Caco-2 (cell line): ENCODE results near the gene ZNF215. TPM values are rescaled to one million over a fixed set of nuclear protein-coding genes. Genes with fewer than 3 reads are reported as not detected.
A peak's percentile ranks its signal among the peaks of the same experiment; 100 is the strongest.

Experiments
- BruUV-seq: library from RNA; stranded (reverse); fragments of 400-500 nt; replicated peaks from 2 replicates; lab custom pipeline; 2021; lab: Mats Ljungman, UMichigan
- CTCF ChIA-PET: fragments of 300-600 bp; sonication (Branson Sonifier 250); formaldehyde crosslinking; loops from one replicate; lab custom pipeline; 2022; ENCODE audit warnings: antibody characterized with exemption; lab: Charles Lee
- POLR2A ChIA-PET: fragments of 300-600 bp; sonication (Branson Sonifier 250); formaldehyde crosslinking; loops from one replicate; lab custom pipeline; 2022; ENCODE audit warnings: antibody characterized with exemption; lab: Charles Lee
- DNase-seq, 2 experiments: peaks; one replicate each; pipeline versions ENCODE4 v3.0.0 to v3.0.0-alpha.2; 2020 to 2022
- H3K27me3 ChIP-seq: replicated peaks from 2 replicates; pipeline ENCODE4 v1.6.0; 2011; ENCODE audit warnings: low read length; ENCODE audit not compliant: control insufficient read depth, insufficient read depth
- H3K36me3 ChIP-seq: 2 replicates; pipeline ENCODE4 v1.5.1; 2011; ENCODE audit warnings: low read length; ENCODE audit not compliant: control insufficient read depth, insufficient read depth
- H3K4me1 ChIP-seq: fragments of 250-450 bp; sonication (Bioruptor Pico); 2 replicates; pipeline ENCODE4 v1.5.1; 2020; ENCODE audit warnings: mild to moderate bottlenecking
- H3K4me3 ChIP-seq: 2 replicates; pipeline ENCODE4 v1.5.1; 2011; ENCODE audit warnings: low read depth, mild to moderate bottlenecking, control low read depth, low read length
- H3K9me3 ChIP-seq: fragments of 250-450 bp; sonication (Bioruptor Pico); 2 replicates; pipeline ENCODE4 v1.5.1; 2020; ENCODE audit warnings: mild to moderate bottlenecking, moderate library complexity
- H3K27ac Mint-ChIP-seq: one replicate; pipeline ENCODE4 v1.8.0; 2022; ENCODE audit warnings: mixed read lengths; ENCODE audit not compliant: unreplicated experiment
- H3K27me3 Mint-ChIP-seq: one replicate; pipeline ENCODE4 v1.8.0; 2022; ENCODE audit warnings: mixed read lengths; ENCODE audit not compliant: insufficient read depth, unreplicated experiment
- H3K36me3 Mint-ChIP-seq: one replicate; pipeline ENCODE4 v1.8.0; 2022; ENCODE audit warnings: mild to moderate bottlenecking, mixed read lengths; ENCODE audit not compliant: insufficient read depth, unreplicated experiment
- H3K4me1 Mint-ChIP-seq: one replicate; pipeline ENCODE4 v1.8.0; 2022; ENCODE audit warnings: low read depth, mixed read lengths; ENCODE audit not compliant: unreplicated experiment
- H3K4me3 Mint-ChIP-seq: one replicate; pipeline ENCODE4 v1.8.0; 2022; ENCODE audit warnings: mild to moderate bottlenecking, moderate library complexity, mixed read lengths; ENCODE audit not compliant: unreplicated experiment
- H3K9me3 Mint-ChIP-seq: one replicate; pipeline ENCODE4 v1.8.0; 2022; ENCODE audit warnings: mixed read lengths; ENCODE audit not compliant: unreplicated experiment
- intact Hi-C: fragments of 100-400 bp; cut with micrococcal nuclease; formaldehyde crosslinking; loops from one replicate; pipeline ENCODE4 v1.10.0; 2022; ENCODE audit not compliant: unreplicated experiment
- total RNA-seq: library from RNA; stranded (reverse); gene quantifications from 2 replicates; pipeline ENCODE4 v1.2.3, GENCODE V29; 2022
- TF ChIP-seq, protein P1 (sequence below), 2 experiments: fragments of 200-600 bp in 1 of 2; IDR thresholded peaks; 1 replicate in 1 of 2; 2 replicates in 1 of 2; pipeline versions ENCODE4 v1.5.1 to v1.8.0; 2011 to 2022; ENCODE audit warnings: antibody characterized with exemption in 1 of 2, control low read depth in 1 of 2, inconsistent platforms in 1 of 2, low read depth in 1 of 2, low read length in 1 of 2, mild to moderate bottlenecking in 1 of 2, moderate library complexity in 1 of 2; ENCODE audit not compliant: insufficient read depth in 1 of 2, severe bottlenecking in 1 of 2, unreplicated experiment in 1 of 2

Gene ZNF215
- total RNA-seq, 1 experiment from 2014 or later = not detected

DNA sequence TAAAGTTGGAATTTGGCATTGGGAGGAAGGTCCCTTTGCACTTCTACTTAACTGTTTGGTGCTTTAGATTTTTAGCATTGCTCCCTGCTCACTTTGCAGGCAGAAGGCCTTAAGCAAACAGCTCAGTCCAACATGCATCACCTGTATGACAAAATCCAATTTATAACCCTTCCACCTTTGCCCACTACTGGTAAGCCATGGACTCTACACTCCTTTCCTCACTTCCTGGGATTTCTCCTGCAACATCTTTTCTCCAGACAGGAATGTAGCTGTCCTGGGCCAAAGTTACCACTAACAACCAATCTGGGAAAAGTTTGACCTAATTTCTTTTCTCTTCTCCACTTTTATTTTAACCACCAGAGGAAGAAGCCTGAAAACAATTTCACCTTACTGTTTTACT is 32.1 kb upstream of the ZNF215 start:
- DNase-seq = no peak
- H3K27ac Mint-ChIP-seq = no peak overlapping the region
- no peaks in the 10 kb centered on the region for H3K36me3 ChIP-seq
- H3K36me3 Mint-ChIP-seq = no peaks in the 10 kb centered on the region
- no peaks in the 10 kb centered on the region for H3K27me3 ChIP-seq
- H3K9me3 Mint-ChIP-seq = no peaks in the 10 kb centered on the region
- no peaks in the 10 kb centered on the region for H3K9me3 ChIP-seq
- H3K4me3 Mint-ChIP-seq = no peak overlapping the region
- ChIA-PET CTCF (no interaction called here), POLR2A (no interaction called here)
- peaks cover 13% of the 10 kb centered on the region for H3K27me3 Mint-ChIP-seq
- H3K4me1 ChIP-seq = no peaks in the 10 kb centered on the region
- intact Hi-C loops = no loop called here
- TF ChIP-seq, protein P1, sequence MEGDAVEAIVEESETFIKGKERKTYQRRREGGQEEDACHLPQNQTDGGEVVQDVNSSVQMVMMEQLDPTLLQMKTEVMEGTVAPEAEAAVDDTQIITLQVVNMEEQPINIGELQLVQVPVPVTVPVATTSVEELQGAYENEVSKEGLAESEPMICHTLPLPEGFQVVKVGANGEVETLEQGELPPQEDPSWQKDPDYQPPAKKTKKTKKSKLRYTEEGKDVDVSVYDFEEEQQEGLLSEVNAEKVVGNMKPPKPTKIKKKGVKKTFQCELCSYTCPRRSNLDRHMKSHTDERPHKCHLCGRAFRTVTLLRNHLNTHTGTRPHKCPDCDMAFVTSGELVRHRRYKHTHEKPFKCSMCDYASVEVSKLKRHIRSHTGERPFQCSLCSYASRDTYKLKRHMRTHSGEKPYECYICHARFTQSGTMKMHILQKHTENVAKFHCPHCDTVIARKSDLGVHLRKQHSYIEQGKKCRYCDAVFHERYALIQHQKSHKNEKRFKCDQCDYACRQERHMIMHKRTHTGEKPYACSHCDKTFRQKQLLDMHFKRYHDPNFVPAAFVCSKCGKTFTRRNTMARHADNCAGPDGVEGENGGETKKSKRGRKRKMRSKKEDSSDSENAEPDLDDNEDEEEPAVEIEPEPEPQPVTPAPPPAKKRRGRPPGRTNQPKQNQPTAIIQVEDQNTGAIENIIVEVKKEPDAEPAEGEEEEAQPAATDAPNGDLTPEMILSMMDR (IDR thresholded peaks at IDR 0.05; ENCODE audit: insufficient read depth in 1 of 2, low read depth in 1 of 2, low read length in 1 of 2, severe bottlenecking in 1 of 2, unreplicated experiment in 1 of 2) = peak in 1 of 2 experiments; percentile 21
- H3K4me3 ChIP-seq = no peak overlapping the region
- no peaks in the 10 kb centered on the region for H3K4me1 Mint-ChIP-seq
- no TSS peak for BruUV-seq

DNA sequence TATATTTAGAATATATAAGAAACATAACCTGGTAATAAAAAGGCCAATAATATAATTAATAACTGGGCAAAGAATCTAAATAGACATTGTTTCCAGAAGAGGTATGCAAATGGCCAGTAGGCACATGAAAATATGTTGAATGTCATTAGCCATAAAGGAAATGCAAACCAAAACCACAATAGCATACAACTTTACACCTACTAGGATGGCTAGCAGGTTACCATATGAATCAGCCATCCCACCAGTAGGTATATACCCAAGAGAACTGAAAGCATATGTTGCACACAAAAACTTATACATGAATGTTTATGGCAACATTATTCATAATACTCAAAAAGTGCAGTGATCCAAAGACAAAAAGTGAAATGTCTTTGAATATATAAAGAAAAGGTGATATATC is 31.2 kb upstream of the ZNF215 start:
- BruUV-seq = no TSS peak

DNA sequence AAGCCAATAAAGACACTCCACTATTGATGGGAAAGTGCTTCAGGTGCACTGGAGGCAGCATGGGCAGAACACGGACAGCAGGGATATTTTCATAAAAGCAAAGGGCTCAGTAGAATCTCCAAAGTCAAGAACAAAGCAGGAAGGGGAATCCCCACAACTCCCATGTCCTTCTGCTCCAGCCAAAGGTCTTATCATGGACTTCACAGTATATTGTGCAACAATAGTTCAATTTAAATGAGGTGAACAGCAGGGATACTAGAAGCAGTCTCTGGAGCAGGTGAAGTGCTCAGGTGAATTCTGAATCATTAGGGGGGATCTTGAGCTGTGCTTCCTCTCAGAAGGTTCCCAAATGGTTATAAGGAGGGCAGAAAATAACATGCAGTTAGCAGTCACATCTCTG is 27.3 kb upstream of the ZNF215 start:
- Histone ChIP-seq H3K36me3 (no peaks in the 10 kb centered on the region), H3K4me3 (no peak overlapping the region), H3K27me3 (no peaks in the 10 kb centered on the region), H3K9me3 (no peaks in the 10 kb centered on the region), H3K4me1 (no peaks in the 10 kb centered on the region; the same call in 1 of the 2 replicates)
- TF ChIP-seq, protein P1 (IDR thresholded peaks at IDR 0.05; ENCODE audit: insufficient read depth in 1 of 2, low read depth in 1 of 2, low read length in 1 of 2, severe bottlenecking in 1 of 2, unreplicated experiment in 1 of 2) = no peak
- no peaks in the 10 kb centered on the region for H3K4me1 Mint-ChIP-seq
- no peaks in the 10 kb centered on the region for H3K36me3 Mint-ChIP-seq
- DNase-seq = no peak
- H3K4me3 Mint-ChIP-seq = no peak overlapping the region
- intact Hi-C loops = no loop called here
- POLR2A ChIA-PET = no interaction called here
- CTCF ChIA-PET = no interaction called here
- no TSS peak for BruUV-seq
- no peak overlapping the region for H3K27ac Mint-ChIP-seq
- peaks cover 2% of the 10 kb centered on the region for H3K27me3 Mint-ChIP-seq
- H3K9me3 Mint-ChIP-seq = no peaks in the 10 kb centered on the region

More for the DNA sequence above, 31.2 kb upstream of the ZNF215 start:
- H3K4me3 ChIP-seq = no peak overlapping the region
- CTCF ChIA-PET = no interaction called here
- Mint-ChIP-seq H3K4me1 (no peaks in the 10 kb centered on the region), H3K36me3 (no peaks in the 10 kb centered on the region), H3K4me3 (no peak overlapping the region), H3K27me3 (peaks cover 11% of the 10 kb centered on the region), H3K9me3 (no peaks in the 10 kb centered on the region), H3K27ac (no peak overlapping the region)
- H3K9me3 ChIP-seq = no peaks in the 10 kb centered on the region
- POLR2A ChIA-PET = no interaction called here
- intact Hi-C loops = no loop called here
- no peaks in the 10 kb centered on the region for H3K27me3 ChIP-seq
- no peaks in the 10 kb centered on the region for H3K4me1 ChIP-seq
- DNase-seq = no peak
- H3K36me3 ChIP-seq = no peaks in the 10 kb centered on the region
- TF ChIP-seq, protein P1 (IDR thresholded peaks at IDR 0.05; ENCODE audit: insufficient read depth in 1 of 2, low read depth in 1 of 2, low read length in 1 of 2, severe bottlenecking in 1 of 2, unreplicated experiment in 1 of 2) = no peak
